ENCODE measurements around the gene PTPRN2.

The PTPRN2 gene

GRCh38 chr7:158369290-158369689 lies 218.3 kb downstream of the PTPRN2 start:
- no peak overlapping the region for H3K9ac ChIP-seq (ENCODE audit: low read length)
- no peaks in the 10 kb centered on the region for H3K27me3 ChIP-seq (ENCODE audit: control insufficient read depth, insufficient read depth, low read length)
- no peaks in the 10 kb centered on the region for H3K36me3 ChIP-seq (ENCODE audit: control insufficient read depth, insufficient read depth, low read length)
- H3K4me1 ChIP-seq (ENCODE audit: control insufficient read depth, insufficient read depth, low read length): no peaks in the 10 kb centered on the region
- H3K27ac ChIP-seq (ENCODE audit: low read depth, low read length): no peak overlapping the region
- H3K4me3 ChIP-seq (ENCODE audit: low read length): no peak overlapping the region

GRCh38 chr7:158368449-158368848 lies 219.2 kb downstream of the PTPRN2 start:
- H3K9ac ChIP-seq (ENCODE audit: low read length): no peak overlapping the region

GRCh38 chr7:158367634-158367982 lies 220.0 kb downstream of the PTPRN2 start:
- no peaks in the 10 kb centered on the region for H3K4me1 ChIP-seq (ENCODE audit: control insufficient read depth, insufficient read depth, low read length)
- no peak overlapping the region for H3K9ac ChIP-seq (ENCODE audit: low read length)
- no peaks in the 10 kb centered on the region for H3K27me3 ChIP-seq (ENCODE audit: control insufficient read depth, insufficient read depth, low read length)
- H3K4me3 ChIP-seq (ENCODE audit: low read length): no peak overlapping the region
- no peaks in the 10 kb centered on the region for H3K36me3 ChIP-seq (ENCODE audit: control insufficient read depth, insufficient read depth, low read length)
- no peak overlapping the region for H3K27ac ChIP-seq (ENCODE audit: low read depth, low read length)

More at GRCh38 chr7:158368449-158368848, 219.2 kb downstream of the PTPRN2 start:
- H3K4me3 ChIP-seq (ENCODE audit: low read length): no peak overlapping the region
- H3K27me3 ChIP-seq (ENCODE audit: control insufficient read depth, insufficient read depth, low read length): no peaks in the 10 kb centered on the region
- no peak overlapping the region for H3K27ac ChIP-seq (ENCODE audit: low read depth, low read length)
- H3K36me3 ChIP-seq (ENCODE audit: control insufficient read depth, insufficient read depth, low read length): no peaks in the 10 kb centered on the region
- no peaks in the 10 kb centered on the region for H3K4me1 ChIP-seq (ENCODE audit: control insufficient read depth, insufficient read depth, low read length)

- no peaks in the 10 kb centered on the region for H3K27me3 ChIP-seq (ENCODE audit: control insufficient read depth, insufficient read depth, low read length)
- no peaks in the 10 kb centered on the region for H3K36me3 ChIP-seq (ENCODE audit: control insufficient read depth, insufficient read depth, low read length)
- H3K27ac ChIP-seq (ENCODE audit: low read depth, low read length): no peak overlapping the region
- H3K4me1 ChIP-seq (ENCODE audit: control insufficient read depth, insufficient read depth, low read length): no peaks in the 10 kb centered on the region
- no peak overlapping the region for H3K4me3 ChIP-seq (ENCODE audit: low read length)
- H3K9ac ChIP-seq (ENCODE audit: low read length): no peak overlapping the region
Measured at GRCh38 chr7:158366916-158367633, 220.5 kb downstream of the PTPRN2 start.

- no peak overlapping the region for H3K9ac ChIP-seq (ENCODE audit: low read length)
- H3K27ac ChIP-seq (ENCODE audit: low read depth, low read length): no peak overlapping the region
- no peak overlapping the region for H3K4me3 ChIP-seq (ENCODE audit: low read length)
- H3K27me3 ChIP-seq (ENCODE audit: control insufficient read depth, insufficient read depth, low read length): no peaks in the 10 kb centered on the region
- no peaks in the 10 kb centered on the region for H3K36me3 ChIP-seq (ENCODE audit: control insufficient read depth, insufficient read depth, low read length)
- H3K4me1 ChIP-seq (ENCODE audit: control insufficient read depth, insufficient read depth, low read length): no peaks in the 10 kb centered on the region
Measured at GRCh38 chr7:158366346-158366745, 221.3 kb downstream of the PTPRN2 start.

GRCh38 chr7:158365267-158365666 lies 222.4 kb downstream of the PTPRN2 start:
- H3K36me3 ChIP-seq (ENCODE audit: control insufficient read depth, insufficient read depth, low read length): no peaks in the 10 kb centered on the region
- no peaks in the 10 kb centered on the region for H3K27me3 ChIP-seq (ENCODE audit: control insufficient read depth, insufficient read depth, low read length)
- H3K4me1 ChIP-seq (ENCODE audit: control insufficient read depth, insufficient read depth, low read length): no peaks in the 10 kb centered on the region
- no peak overlapping the region for H3K4me3 ChIP-seq (ENCODE audit: low read length)
- H3K27ac ChIP-seq (ENCODE audit: low read depth, low read length): no peak overlapping the region
- no peak overlapping the region for H3K9ac ChIP-seq (ENCODE audit: low read length)

- Histone ChIP-seq H3K4me3 (ENCODE audit: low read length) (no peak overlapping the region), H3K9ac (ENCODE audit: low read length) (no peak overlapping the region), H3K4me1 (ENCODE audit: control insufficient read depth, insufficient read depth, low read length) (no peaks in the 10 kb centered on the region), H3K36me3 (ENCODE audit: control insufficient read depth, insufficient read depth, low read length) (no peaks in the 10 kb centered on the region), H3K27ac (ENCODE audit: low read depth, low read length) (no peak overlapping the region), H3K27me3 (ENCODE audit: control insufficient read depth, insufficient read depth, low read length) (no peaks in the 10 kb centered on the region)
Measured at GRCh38 chr7:158364451-158364850, 223.2 kb downstream of the PTPRN2 start.

- Histone ChIP-seq H3K4me1 (ENCODE audit: control insufficient read depth, insufficient read depth, low read length) (no peaks in the 10 kb centered on the region), H3K9ac (ENCODE audit: low read length) (no peak overlapping the region), H3K27me3 (ENCODE audit: control insufficient read depth, insufficient read depth, low read length) (no peaks in the 10 kb centered on the region), H3K4me3 (ENCODE audit: low read length) (no peak overlapping the region), H3K27ac (ENCODE audit: low read depth, low read length) (no peak overlapping the region), H3K36me3 (ENCODE audit: control insufficient read depth, insufficient read depth, low read length) (no peaks in the 10 kb centered on the region)
Measured at GRCh38 chr7:158362912-158363905, 224.4 kb downstream of the PTPRN2 start.

GRCh38 chr7:158362001-158362400 lies 225.6 kb downstream of the PTPRN2 start:
- no peaks in the 10 kb centered on the region for H3K27me3 ChIP-seq (ENCODE audit: control insufficient read depth, insufficient read depth, low read length)
- no peaks in the 10 kb centered on the region for H3K36me3 ChIP-seq (ENCODE audit: control insufficient read depth, insufficient read depth, low read length)
- H3K4me1 ChIP-seq (ENCODE audit: control insufficient read depth, insufficient read depth, low read length): no peaks in the 10 kb centered on the region
- H3K27ac ChIP-seq (ENCODE audit: low read depth, low read length): no peak overlapping the region
- H3K9ac ChIP-seq (ENCODE audit: low read length): no peak overlapping the region
- no peak overlapping the region for H3K4me3 ChIP-seq (ENCODE audit: low read length)

- Histone ChIP-seq H3K4me1 (ENCODE audit: control insufficient read depth, insufficient read depth, low read length) (no peaks in the 10 kb centered on the region), H3K27me3 (ENCODE audit: control insufficient read depth, insufficient read depth, low read length) (no peaks in the 10 kb centered on the region), H3K36me3 (ENCODE audit: control insufficient read depth, insufficient read depth, low read length) (no peaks in the 10 kb centered on the region), H3K9ac (ENCODE audit: low read length) (no peak overlapping the region), H3K4me3 (ENCODE audit: low read length) (no peak overlapping the region), H3K27ac (ENCODE audit: low read depth, low read length) (no peak overlapping the region)
Measured at GRCh38 chr7:158361326-158361946, 226.2 kb downstream of the PTPRN2 start.

- H3K36me3 ChIP-seq (ENCODE audit: control insufficient read depth, insufficient read depth, low read length): no peaks in the 10 kb centered on the region
- no peak overlapping the region for H3K9ac ChIP-seq (ENCODE audit: low read length)
- H3K27ac ChIP-seq (ENCODE audit: low read depth, low read length): no peak overlapping the region
- no peaks in the 10 kb centered on the region for H3K27me3 ChIP-seq (ENCODE audit: control insufficient read depth, insufficient read depth, low read length)
- H3K4me1 ChIP-seq (ENCODE audit: control insufficient read depth, insufficient read depth, low read length): no peaks in the 10 kb centered on the region
- H3K4me3 ChIP-seq (ENCODE audit: low read length): no peak overlapping the region
Measured at GRCh38 chr7:158358926-158359645, 228.5 kb downstream of the PTPRN2 start.
